OCI-LY1 (cell line): ENCODE data around the gene LYPD8.

Experiments
- EZH2 ChIP-seq: fragments of 200-600 bp; sonication (generic), shearing (Covaris generic); IDR thresholded peaks from 2 replicates; pipeline ENCODE4 v1.8.0; 2017; ENCODE audit warnings: borderline replicate concordance, mixed run types, mild to moderate bottlenecking, antibody characterized with exemption, low read length, moderate library complexity, mixed read lengths
- TF ChIP-seq, protein P1 (sequence below): fragments of 200-600 bp; sonication (generic), shearing (Covaris generic); IDR thresholded peaks from 2 replicates; pipeline ENCODE4 v1.5.1; 2017; ENCODE audit warnings: mild to moderate bottlenecking, antibody characterized with exemption, low read length, moderate library complexity, mixed read lengths

DNA sequence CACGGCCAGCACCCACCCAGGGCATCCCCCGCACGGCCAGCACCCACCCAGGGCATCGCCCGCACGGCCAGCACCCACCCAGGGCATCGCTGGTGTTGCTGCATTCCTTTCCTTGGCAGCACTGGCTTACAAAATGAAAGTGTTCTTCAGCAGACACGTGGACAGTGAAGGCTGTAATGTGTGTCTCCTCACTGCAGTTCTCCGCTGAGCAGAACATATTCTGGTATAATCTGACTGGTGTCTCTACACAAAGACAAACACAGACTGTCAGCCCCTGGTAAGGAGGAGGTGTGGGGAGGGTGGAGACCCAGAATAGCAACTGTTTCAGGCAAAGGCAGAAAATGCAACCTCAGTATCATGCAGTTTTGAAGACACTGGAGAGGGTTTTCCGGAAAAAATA is 7.3 kb downstream of the LYPD8 start:
- TF ChIP-seq, protein P1, sequence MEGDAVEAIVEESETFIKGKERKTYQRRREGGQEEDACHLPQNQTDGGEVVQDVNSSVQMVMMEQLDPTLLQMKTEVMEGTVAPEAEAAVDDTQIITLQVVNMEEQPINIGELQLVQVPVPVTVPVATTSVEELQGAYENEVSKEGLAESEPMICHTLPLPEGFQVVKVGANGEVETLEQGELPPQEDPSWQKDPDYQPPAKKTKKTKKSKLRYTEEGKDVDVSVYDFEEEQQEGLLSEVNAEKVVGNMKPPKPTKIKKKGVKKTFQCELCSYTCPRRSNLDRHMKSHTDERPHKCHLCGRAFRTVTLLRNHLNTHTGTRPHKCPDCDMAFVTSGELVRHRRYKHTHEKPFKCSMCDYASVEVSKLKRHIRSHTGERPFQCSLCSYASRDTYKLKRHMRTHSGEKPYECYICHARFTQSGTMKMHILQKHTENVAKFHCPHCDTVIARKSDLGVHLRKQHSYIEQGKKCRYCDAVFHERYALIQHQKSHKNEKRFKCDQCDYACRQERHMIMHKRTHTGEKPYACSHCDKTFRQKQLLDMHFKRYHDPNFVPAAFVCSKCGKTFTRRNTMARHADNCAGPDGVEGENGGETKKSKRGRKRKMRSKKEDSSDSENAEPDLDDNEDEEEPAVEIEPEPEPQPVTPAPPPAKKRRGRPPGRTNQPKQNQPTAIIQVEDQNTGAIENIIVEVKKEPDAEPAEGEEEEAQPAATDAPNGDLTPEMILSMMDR, result no peak
- no peak for TF ChIP-seq EZH2
